ENCODE results near the gene TKT. TPM values are rescaled to one million over a fixed set of nuclear protein-coding genes. Genes with fewer than 3 reads are reported as not detected.

Gene TKT
- total and polyA plus RNA-seq, 2 of the 13 experiments (the other 11 are each of a cell fraction or from before 2014, with no cell fraction given) = 150 to 238 TPM

DNA sequence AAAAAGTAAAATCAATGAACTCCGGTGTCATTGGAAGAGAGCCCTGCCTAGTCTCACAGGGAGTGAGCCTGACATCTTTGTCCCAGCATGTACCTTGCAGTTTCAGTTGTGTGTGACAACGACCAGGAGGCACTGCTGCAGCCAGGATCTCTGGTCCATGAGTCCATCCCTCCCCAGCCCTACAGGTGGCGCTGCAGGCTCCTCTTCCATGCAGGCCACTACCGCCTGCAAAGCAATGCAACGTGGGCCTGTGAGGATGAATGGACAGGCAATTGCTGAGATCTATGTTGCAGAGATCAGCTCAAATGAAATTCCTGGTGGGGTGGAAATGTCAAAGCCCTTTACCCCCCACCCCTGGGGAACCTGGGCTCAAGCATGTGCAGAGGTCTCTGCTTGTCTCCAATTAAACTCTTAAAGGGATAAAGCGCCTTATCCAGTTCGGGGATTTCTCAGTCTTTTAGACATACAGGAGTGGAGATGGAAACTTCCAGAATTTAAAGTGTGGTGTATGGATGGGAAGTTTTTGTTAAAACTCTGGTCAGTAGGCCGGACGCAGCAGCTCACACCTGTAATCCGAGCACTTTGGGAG, 35.8 kb downstream of the TKT start (continued):
- TF ChIP-seq AKAP8 (CRISPR knock-in tag; IDR thresholded peaks at IDR 0.05) (no peak), ZNF225 (CRISPR knock-in tag; IDR thresholded peaks at IDR 0.05) (no peak), SMAD9 (CRISPR knock-in tag; IDR thresholded peaks at IDR 0.05) (no peak), ZNF780A (CRISPR knock-in tag; IDR thresholded peaks at IDR 0.05) (no peak), ZNF550 (CRISPR knock-in tag; IDR thresholded peaks at IDR 0.05; ENCODE audit: borderline replicate concordance) (no peak), ZNF317 (CRISPR knock-in tag; IDR thresholded peaks at IDR 0.05) (no peak), MTF1 (CRISPR knock-in tag; IDR thresholded peaks at IDR 0.05) (no peak), YEATS2 (CRISPR knock-in tag; IDR thresholded peaks at IDR 0.05; ENCODE audit: borderline replicate concordance) (no peak)
- TF ChIP-seq, protein P1, sequence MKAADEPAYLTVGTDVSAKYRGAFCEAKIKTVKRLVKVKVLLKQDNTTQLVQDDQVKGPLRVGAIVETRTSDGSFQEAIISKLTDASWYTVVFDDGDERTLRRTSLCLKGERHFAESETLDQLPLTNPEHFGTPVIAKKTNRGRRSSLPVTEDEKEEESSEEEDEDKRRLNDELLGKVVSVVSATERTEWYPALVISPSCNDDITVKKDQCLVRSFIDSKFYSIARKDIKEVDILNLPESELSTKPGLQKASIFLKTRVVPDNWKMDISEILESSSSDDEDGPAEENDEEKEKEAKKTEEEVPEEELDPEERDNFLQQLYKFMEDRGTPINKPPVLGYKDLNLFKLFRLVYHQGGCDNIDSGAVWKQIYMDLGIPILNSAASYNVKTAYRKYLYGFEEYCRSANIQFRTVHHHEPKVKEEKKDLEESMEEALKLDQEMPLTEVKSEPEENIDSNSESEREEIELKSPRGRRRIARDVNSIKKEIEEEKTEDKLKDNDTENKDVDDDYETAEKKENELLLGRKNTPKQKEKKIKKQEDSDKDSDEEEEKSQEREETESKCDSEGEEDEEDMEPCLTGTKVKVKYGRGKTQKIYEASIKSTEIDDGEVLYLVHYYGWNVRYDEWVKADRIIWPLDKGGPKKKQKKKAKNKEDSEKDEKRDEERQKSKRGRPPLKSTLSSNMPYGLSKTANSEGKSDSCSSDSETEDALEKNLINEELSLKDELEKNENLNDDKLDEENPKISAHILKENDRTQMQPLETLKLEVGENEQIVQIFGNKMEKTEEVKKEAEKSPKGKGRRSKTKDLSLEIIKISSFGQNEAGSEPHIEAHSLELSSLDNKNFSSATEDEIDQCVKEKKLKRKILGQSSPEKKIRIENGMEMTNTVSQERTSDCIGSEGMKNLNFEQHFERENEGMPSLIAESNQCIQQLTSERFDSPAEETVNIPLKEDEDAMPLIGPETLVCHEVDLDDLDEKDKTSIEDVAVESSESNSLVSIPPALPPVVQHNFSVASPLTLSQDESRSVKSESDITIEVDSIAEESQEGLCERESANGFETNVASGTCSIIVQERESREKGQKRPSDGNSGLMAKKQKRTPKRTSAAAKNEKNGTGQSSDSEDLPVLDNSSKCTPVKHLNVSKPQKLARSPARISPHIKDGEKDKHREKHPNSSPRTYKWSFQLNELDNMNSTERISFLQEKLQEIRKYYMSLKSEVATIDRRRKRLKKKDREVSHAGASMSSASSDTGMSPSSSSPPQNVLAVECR (CRISPR knock-in tag; IDR thresholded peaks at IDR 0.05; ENCODE audit: borderline replicate concordance) = no peak; the same call in 1 of the 2 replicates
- TF ChIP-seq, protein P2, sequence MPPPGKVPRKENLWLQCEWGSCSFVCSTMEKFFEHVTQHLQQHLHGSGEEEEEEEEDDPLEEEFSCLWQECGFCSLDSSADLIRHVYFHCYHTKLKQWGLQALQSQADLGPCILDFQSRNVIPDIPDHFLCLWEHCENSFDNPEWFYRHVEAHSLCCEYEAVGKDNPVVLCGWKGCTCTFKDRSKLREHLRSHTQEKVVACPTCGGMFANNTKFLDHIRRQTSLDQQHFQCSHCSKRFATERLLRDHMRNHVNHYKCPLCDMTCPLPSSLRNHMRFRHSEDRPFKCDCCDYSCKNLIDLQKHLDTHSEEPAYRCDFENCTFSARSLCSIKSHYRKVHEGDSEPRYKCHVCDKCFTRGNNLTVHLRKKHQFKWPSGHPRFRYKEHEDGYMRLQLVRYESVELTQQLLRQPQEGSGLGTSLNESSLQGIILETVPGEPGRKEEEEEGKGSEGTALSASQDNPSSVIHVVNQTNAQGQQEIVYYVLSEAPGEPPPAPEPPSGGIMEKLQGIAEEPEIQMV (CRISPR knock-in tag; IDR thresholded peaks at IDR 0.05; ENCODE audit: low read depth) = no peak
